Vagina (tissue), 2 donors: Measurements from ENCODE around the gene ALK.

Experiments used
- POLR2A ChIP-seq, 2 donors: fragments of 450-650 bp; IDR thresholded peaks; one replicate each; pipeline ENCODE4 v1.6.1; 2017; ENCODE audit warnings: antibody characterized with exemption in 2 of 2, mild to moderate bottlenecking in 2 of 2, moderate library complexity in 2 of 2
- POLR2AphosphoS5 ChIP-seq, 2 donors: sonication (generic); formaldehyde crosslinking; IDR thresholded peaks; one replicate each; pipeline ENCODE4 v1.9.0; 2017; ENCODE audit warnings: antibody characterized with exemption in 2 of 2, mild to moderate bottlenecking in 2 of 2, low read depth in 1 of 2; ENCODE audit not compliant: insufficient read depth in 1 of 2
- TF ChIP-seq, protein P1 (sequence below), 3 experiments: fragments of 450-650 bp in 2 of 3; fragments of 200-600 bp in 1 of 3; sonication (generic) in 1 of 3; IDR thresholded peaks; one replicate each; pipeline ENCODE4 v1.5.1; 2017 to 2019; ENCODE audit warnings: antibody characterized with exemption in 3 of 3, mild to moderate bottlenecking in 2 of 3, moderate library complexity in 2 of 3

DNA sequence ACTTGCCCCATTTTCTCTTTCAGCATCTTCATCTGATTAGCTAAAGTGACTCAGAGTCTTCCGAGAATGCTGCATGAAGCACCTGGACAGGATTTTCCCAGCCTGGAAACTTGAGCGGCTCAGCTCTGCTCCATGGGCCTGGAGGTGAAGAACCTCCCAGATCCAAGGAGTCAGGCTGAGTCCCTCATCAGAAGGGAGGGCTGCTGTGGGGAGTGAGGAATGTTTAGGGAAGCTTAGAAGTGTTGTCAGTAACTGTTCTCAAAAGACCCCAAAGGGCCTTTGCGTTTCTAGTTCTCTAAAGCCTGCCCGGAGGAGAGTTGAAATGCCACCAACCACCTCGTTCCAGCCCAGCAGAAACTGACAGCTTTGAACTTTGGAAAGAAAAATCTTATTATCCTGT, 649.1 kb downstream of the ALK start:
- TF ChIP-seq, protein P1, sequence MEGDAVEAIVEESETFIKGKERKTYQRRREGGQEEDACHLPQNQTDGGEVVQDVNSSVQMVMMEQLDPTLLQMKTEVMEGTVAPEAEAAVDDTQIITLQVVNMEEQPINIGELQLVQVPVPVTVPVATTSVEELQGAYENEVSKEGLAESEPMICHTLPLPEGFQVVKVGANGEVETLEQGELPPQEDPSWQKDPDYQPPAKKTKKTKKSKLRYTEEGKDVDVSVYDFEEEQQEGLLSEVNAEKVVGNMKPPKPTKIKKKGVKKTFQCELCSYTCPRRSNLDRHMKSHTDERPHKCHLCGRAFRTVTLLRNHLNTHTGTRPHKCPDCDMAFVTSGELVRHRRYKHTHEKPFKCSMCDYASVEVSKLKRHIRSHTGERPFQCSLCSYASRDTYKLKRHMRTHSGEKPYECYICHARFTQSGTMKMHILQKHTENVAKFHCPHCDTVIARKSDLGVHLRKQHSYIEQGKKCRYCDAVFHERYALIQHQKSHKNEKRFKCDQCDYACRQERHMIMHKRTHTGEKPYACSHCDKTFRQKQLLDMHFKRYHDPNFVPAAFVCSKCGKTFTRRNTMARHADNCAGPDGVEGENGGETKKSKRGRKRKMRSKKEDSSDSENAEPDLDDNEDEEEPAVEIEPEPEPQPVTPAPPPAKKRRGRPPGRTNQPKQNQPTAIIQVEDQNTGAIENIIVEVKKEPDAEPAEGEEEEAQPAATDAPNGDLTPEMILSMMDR (IDR thresholded peaks at IDR 0.05), result no peak
- no peak for TF ChIP-seq POLR2AphosphoS5 (IDR thresholded peaks at IDR 0.05; ENCODE audit: insufficient read depth in 1 of 2, low read depth in 1 of 2)
- no peak for TF ChIP-seq POLR2A (IDR thresholded peaks at IDR 0.05)
